Stimulated activated naive CD8-positive, alpha-beta T cell treated with anti-CD3 and anti-CD28 coated beads, Interleukin-15, Interleukin-2, amounts not matched to agents 100 ng/mL and 50 ng/mL, for 24 hours (primary cell): ENCODE measurements around the gene CHL1.
"Not testable (repeated sequence)": the region's sequence is repeated elsewhere in the genome, so short reads cannot be mapped to it uniquely, and the experiment has no call there.

Source experiments
- H3K27ac Mint-ChIP-seq: one replicate; pipeline ENCODE4 v1.8.0; 2021; ENCODE audit warnings: mild to moderate bottlenecking, mixed read lengths
- H3K27me3 Mint-ChIP-seq: one replicate; pipeline ENCODE4 v1.8.0; 2021; ENCODE audit warnings: mixed read lengths
- H3K36me3 Mint-ChIP-seq: one replicate; pipeline ENCODE4 v1.8.0; 2021; ENCODE audit warnings: low read depth, mixed read lengths
- H3K4me1 Mint-ChIP-seq: one replicate; pipeline ENCODE4 v1.8.0; 2021; ENCODE audit warnings: low read depth, mixed read lengths
- H3K4me3 Mint-ChIP-seq: one replicate; pipeline ENCODE4 v1.8.0; 2021; ENCODE audit warnings: mild to moderate bottlenecking, mixed read lengths
- H3K9me3 Mint-ChIP-seq: one replicate; pipeline ENCODE4 v1.8.0; 2021; ENCODE audit warnings: mixed read lengths

CHL1 gene

DNA sequence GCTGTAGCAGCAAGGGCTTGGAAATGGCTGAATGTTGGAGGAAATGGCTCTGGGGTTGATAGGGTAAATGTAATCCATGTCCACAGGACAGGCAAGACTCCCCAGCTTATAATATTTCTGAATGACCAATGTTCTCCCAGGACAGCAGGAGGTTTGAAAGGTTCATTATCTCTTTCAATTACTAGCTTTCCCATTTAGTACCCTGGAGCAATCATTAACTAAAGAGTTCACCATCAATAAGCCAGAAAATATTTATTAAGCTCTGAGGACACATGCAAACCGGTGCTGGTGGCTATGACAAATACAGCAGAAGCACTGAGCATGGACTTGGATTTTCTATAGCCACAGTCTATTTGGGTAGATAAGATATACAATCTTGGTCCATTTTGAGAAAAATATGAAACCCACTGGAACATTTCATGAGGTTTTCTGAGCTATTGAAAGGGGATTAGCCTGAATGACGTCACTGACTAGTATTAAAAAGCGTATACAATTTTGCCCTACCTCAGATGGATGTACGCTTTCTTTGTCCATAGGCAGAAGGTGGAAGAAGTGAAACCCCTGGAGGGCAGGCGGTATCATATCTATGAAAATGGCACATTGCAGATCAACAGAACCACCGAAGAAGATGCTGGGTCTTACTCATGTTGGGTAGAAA, 166.2 kb downstream of the CHL1 start:
- H3K36me3 Mint-ChIP-seq = no peaks in the 10 kb centered on the region
- no peaks in the 10 kb centered on the region for H3K4me1 Mint-ChIP-seq
- H3K27me3 Mint-ChIP-seq = no peaks in the 10 kb centered on the region
- peaks cover 17% of the 10 kb centered on the region for H3K9me3 Mint-ChIP-seq
- H3K4me3 Mint-ChIP-seq = no peak overlapping the region
- no peak overlapping the region for H3K27ac Mint-ChIP-seq

DNA sequence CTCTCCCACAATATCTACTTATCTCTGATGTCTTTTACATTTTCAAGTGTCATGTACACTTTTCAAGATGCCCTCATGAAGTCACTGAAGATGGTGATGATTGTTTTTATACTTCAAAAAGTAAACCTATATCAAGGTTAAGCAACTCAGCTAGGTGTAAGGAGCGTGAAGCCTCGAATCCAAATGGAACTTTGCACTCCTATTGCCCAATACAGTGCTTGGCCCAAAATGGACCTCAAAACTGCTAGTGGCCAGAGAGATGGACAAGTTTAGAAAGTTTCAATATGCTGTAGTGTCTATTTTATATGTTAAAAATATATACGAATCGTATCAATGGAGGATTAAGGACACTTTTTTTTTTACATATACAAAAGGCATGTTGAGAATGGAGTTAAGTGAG, 167.7 kb downstream of the CHL1 start:
- Mint-ChIP-seq H3K4me1 (no peaks in the 10 kb centered on the region), H3K9me3 (peaks cover 21% of the 10 kb centered on the region), H3K4me3 (no peak overlapping the region), H3K27me3 (no peaks in the 10 kb centered on the region), H3K36me3 (no peaks in the 10 kb centered on the region), H3K27ac (no peak overlapping the region)

DNA sequence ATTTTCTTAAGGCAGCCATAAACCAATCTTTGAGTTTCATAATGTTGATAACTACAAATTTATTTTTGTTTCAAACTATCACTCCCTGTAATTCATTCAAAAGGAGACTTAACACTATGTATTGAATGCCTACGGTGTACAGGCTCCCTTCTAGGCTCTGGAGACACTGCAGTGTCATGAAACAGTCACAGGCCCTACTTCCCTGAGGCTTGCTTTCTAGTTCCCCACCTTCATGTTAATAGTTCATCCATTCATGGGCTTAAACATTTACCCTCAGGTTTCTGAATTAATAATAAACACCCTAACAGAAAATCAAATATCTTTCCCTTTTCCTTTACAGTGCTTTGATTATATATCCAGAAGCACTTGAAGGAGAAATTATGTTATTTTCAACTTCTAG, 168.7 kb downstream of the CHL1 start:
- Mint-ChIP-seq H3K4me1 (no peaks in the 10 kb centered on the region), H3K36me3 (no peaks in the 10 kb centered on the region), H3K27ac (no peak overlapping the region), H3K27me3 (no peaks in the 10 kb centered on the region), H3K9me3 (peaks cover 17% of the 10 kb centered on the region), H3K4me3 (no peak overlapping the region)

DNA sequence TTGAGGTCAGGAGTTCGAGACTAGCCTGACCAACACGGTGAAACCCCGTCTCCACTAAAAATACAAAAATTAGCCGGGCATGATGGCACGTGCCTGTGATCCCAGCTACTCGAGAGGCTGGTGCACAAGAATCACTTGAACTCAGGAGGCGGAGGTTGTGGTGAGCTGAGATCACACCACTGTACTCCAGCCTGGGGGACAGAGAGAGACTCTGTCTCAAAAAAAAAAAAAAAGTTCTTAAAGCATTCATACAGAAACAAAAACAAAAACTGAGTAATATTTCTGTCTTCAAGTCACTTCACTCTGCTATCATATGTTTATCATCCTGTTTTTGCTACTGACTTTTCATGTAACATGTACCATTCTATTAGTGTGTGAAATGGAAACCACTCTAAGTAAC, 169.7 kb downstream of the CHL1 start:
- H3K4me3 Mint-ChIP-seq, H3K36me3 Mint-ChIP-seq, H3K27ac Mint-ChIP-seq, H3K4me1 Mint-ChIP-seq, H3K27me3 Mint-ChIP-seq: not testable (repeated sequence)
- peaks cover 23% of the 10 kb centered on the region for H3K9me3 Mint-ChIP-seq

DNA sequence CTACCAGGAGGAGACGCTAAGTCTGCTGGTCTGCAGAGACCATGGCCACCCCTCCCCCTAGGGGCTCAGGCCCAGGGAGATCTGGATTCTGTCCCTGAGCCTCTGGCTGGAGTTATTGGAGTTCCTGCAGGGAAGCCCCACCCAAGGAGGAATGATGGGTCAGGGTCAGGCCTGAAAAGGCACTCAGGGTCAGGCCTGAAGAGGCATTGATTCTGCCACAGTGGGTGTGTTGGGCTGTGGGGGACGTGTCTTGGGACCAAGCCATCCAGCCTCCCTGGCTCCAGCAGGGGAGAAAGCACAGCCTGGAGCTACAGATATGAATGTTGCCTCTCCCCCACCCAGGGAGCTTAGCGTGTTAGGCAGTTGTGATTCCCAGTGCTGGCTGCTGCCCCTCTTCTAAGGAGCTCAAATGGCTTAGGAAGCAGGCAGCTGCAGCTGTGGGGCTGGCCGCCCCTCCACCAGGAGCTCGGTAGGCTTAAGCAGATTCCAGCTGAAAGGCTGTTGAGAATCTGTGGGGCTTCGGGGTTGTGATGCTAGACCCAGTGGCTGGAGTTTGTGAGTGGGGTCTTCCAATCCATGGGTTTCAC, 176.7 kb downstream of the CHL1 start:
- no peak overlapping the region for H3K4me3 Mint-ChIP-seq
- H3K27me3 Mint-ChIP-seq = no peaks in the 10 kb centered on the region
- H3K9me3 Mint-ChIP-seq = peaks cover 7% of the 10 kb centered on the region
- H3K4me1 Mint-ChIP-seq = no peaks in the 10 kb centered on the region
- no peak overlapping the region for H3K27ac Mint-ChIP-seq
- no peaks in the 10 kb centered on the region for H3K36me3 Mint-ChIP-seq

DNA sequence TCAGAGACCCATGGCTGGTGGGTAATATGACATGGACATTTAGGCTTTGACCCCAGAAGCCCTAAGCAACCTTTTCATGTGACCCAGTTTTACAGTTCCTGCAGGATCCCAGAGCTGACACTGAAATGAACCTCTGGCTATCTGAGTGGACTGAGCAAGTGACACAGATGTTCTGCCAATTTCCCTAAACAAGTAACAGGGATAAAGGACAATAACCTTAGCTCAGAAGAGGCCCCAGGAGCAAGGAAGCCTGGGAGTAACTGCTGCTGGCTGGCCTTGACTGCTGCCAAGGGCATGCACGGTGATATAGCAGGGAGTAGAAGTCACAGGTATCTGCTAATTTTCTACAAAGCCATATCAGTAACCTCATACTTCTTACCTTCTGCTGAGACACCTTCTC, 177.9 kb downstream of the CHL1 start:
- peaks cover 7% of the 10 kb centered on the region for H3K9me3 Mint-ChIP-seq
- H3K4me3 Mint-ChIP-seq = no peak overlapping the region
- no peaks in the 10 kb centered on the region for H3K4me1 Mint-ChIP-seq
- H3K27me3 Mint-ChIP-seq = no peaks in the 10 kb centered on the region
- H3K27ac Mint-ChIP-seq = no peak overlapping the region
- no peaks in the 10 kb centered on the region for H3K36me3 Mint-ChIP-seq

DNA sequence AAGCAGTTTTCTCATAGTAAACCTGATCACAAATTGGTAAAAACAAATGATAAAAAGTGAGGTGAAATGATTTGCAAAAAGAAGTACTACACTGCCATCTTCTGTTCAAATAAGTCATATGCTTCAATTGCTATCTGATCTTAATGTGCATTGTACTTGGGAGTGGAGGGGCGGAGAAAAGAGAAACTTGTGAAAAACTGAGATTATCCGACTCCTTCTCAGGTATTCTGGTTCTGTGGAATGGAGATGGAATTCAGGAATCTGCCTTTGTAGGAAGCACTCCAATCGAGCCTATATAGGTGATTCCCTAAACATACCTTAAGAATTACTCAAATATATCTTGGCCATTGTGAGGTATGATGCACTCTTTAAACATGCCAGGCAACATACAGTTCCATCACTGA, 180.6 kb downstream of the CHL1 start:
- no peak overlapping the region for H3K27ac Mint-ChIP-seq
- no peaks in the 10 kb centered on the region for H3K4me1 Mint-ChIP-seq
- no peaks in the 10 kb centered on the region for H3K9me3 Mint-ChIP-seq
- H3K36me3 Mint-ChIP-seq = no peaks in the 10 kb centered on the region
- no peaks in the 10 kb centered on the region for H3K27me3 Mint-ChIP-seq
- H3K4me3 Mint-ChIP-seq = no peak overlapping the region

DNA sequence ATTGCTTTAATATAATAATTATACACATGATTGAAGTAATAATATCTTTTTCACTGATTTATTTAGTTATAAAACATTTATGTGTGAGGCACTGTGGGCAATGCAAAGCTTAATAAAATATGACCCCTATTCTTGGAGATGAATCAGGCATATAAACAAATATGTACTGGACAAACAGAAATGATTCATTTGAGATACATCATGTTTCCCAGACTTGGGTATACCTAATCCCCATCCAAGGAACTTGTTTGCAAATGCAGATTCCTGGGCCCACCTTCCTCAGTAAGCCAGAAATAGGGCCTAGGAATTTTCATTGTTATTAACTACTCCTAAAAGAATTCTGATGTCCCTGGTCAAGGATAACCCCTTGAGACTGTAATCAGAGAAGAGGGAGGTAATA, 184.2 kb downstream of the CHL1 start:
- Mint-ChIP-seq H3K27ac (no peak overlapping the region), H3K4me1 (no peaks in the 10 kb centered on the region), H3K27me3 (no peaks in the 10 kb centered on the region), H3K9me3 (no peaks in the 10 kb centered on the region), H3K4me3 (no peak overlapping the region), H3K36me3 (no peaks in the 10 kb centered on the region)

DNA sequence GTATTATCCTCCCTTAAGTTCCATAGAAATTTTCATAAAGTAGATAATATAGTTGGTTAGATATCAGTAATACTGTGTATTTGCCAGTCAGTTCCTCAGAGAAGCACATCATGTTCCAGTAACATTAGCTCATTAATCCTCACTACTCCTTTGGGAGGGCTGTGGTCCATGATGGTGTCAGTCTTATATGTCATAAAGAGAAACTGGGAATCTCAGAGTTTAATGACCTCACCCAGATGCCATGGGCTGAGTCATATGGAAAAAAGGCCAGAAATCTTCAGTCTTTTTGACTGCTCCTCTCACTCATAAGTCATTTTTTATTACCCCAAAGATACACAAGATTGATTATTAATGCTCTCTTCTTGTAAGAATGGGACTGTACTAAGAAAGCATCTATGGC, 188.6 kb downstream of the CHL1 start:
- Mint-ChIP-seq H3K4me3 (no peak overlapping the region), H3K4me1 (no peaks in the 10 kb centered on the region), H3K27me3 (no peaks in the 10 kb centered on the region), H3K36me3 (no peaks in the 10 kb centered on the region), H3K27ac (no peak overlapping the region), H3K9me3 (no peaks in the 10 kb centered on the region)

DNA sequence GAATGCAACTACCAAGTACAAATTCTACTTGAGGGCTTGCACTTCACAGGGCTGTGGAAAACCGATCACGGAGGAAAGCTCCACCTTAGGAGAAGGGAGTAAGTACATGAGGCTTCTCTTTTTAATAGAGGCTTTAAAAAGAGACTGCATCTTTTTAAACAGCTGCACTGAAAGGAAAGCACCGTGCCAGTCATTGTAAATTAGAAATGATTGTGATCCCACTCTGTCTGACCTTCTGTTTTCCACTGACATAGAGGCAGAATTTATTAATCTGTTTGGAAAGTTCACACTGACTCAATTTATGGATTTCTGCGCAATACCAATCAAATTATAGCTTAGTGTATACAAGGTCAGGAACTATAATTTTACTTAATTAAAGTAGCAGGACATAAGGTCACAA, 198.2 kb downstream of the CHL1 start:
- H3K4me1 Mint-ChIP-seq = no peaks in the 10 kb centered on the region
- H3K27me3 Mint-ChIP-seq = no peaks in the 10 kb centered on the region
- no peak overlapping the region for H3K4me3 Mint-ChIP-seq
- H3K36me3 Mint-ChIP-seq = no peaks in the 10 kb centered on the region
- H3K27ac Mint-ChIP-seq = no peak overlapping the region
- H3K9me3 Mint-ChIP-seq = peaks cover 7% of the 10 kb centered on the region

DNA sequence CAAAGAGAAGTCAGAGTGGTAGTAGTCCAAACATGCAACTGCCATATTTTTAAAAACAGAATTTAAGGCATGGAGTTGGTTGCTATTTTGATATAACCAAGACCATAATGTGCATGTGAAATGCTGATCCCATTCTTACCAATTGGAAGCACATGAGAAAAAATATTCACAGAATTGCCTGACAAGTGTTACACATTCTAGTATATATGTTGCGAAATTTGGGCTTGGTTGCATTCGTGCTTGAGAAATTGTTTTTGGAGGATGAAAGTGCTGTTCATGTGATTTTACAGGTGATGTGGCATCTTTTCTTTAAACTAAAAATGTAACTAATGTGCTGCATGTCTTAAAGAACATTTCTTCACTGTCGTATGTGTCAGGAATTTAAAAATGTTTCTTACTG, 199.7 kb downstream of the CHL1 start:
- no peak overlapping the region for H3K4me3 Mint-ChIP-seq
- no peaks in the 10 kb centered on the region for H3K27me3 Mint-ChIP-seq
- H3K9me3 Mint-ChIP-seq = peaks cover 7% of the 10 kb centered on the region
- no peak overlapping the region for H3K27ac Mint-ChIP-seq
- H3K4me1 Mint-ChIP-seq = no peaks in the 10 kb centered on the region
- no peaks in the 10 kb centered on the region for H3K36me3 Mint-ChIP-seq

DNA sequence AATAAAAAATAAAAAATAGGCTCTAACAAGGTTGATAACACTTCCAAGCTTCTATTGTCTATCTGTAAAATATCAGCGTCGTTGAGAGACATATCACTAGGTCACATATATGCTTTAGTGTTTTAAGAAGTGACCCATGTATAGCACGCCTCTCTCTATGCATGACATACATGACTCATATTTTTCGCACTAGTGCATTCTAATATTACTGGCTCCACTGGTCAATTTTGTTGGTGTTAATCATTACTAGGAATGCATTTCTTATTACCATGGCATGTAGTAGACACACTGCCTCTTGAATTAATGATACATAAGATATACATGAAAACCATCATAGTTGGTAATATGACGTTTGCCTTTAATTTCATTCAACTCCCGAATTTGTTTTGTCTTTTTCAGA, 203.1 kb downstream of the CHL1 start:
- Mint-ChIP-seq H3K4me3 (no peak overlapping the region), H3K27ac (no peak overlapping the region), H3K27me3 (no peaks in the 10 kb centered on the region)

DNA sequence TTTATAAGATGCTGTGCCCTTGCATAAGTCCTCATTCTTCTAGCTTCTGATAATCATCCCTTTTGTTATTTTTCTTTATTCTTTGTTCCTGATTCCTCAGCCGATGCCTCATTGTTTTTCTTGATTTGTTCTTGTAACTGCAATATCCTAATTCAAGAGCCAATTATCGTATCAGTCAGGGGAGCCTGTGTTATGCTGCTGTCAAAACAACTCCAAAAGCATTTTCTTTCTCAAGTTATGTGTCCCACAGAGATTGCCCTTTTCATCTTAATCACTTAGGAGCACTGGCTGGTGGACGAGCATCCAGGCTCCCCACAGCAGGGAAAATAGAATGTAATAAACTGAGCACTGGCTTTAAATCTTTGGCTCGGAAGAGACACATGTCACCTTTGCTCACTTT, 207.3 kb downstream of the CHL1 start:
- Mint-ChIP-seq H3K9me3 (peaks cover under 1% of the 10 kb centered on the region), H3K27ac (no peak overlapping the region), H3K36me3 (no peaks in the 10 kb centered on the region), H3K4me1 (no peaks in the 10 kb centered on the region), H3K27me3 (no peaks in the 10 kb centered on the region), H3K4me3 (no peak overlapping the region)

More for the DNA sequence above, 203.1 kb downstream of the CHL1 start:
- Mint-ChIP-seq H3K4me1 (no peaks in the 10 kb centered on the region), H3K36me3 (no peaks in the 10 kb centered on the region), H3K9me3 (peaks cover 3% of the 10 kb centered on the region)

DNA sequence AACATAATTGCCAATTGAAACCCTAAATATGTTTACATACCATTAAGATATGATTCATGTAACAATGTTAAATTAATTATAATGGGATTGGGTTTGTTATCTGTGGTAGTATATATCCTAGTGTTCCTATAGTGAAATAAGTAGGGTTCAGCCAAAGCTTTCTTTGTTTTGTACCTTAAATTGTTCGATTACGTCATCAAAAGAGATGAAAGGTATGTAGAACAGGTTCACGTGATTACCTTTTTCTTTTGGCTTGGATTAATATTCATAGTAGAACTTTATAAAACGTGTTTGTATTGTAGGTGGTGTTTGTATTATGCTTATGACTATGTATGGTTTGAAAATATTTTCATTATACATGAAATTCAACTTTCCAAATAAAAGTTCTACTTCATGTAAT, 212.4 kb downstream of the CHL1 start:
- H3K9me3 Mint-ChIP-seq = no peaks in the 10 kb centered on the region
- H3K27ac Mint-ChIP-seq = no peak overlapping the region
- H3K27me3 Mint-ChIP-seq = peaks cover 3% of the 10 kb centered on the region
- H3K4me3 Mint-ChIP-seq = no peak overlapping the region
- H3K36me3 Mint-ChIP-seq = no peaks in the 10 kb centered on the region
- H3K4me1 Mint-ChIP-seq = no peaks in the 10 kb centered on the region

DNA sequence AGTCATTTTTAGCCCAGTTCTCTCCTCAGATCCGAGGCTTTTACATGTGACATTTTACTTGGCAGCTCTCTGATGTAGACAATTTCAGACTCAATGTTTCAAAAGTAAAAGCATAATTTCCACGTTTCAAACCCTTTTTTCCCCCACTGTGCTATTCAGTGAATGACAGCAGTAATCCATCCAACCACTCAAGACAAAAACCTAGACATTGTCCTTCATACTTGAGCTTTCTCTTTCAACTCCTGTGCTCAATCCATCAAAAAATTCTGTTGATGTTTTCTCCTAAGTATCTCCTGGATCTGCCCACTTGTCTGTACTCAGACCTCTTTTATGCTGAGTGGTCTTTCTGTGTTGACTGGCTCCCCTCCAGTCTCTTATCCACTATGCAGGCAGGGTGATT, 214.7 kb downstream of the CHL1 start:
- no peak overlapping the region for H3K27ac Mint-ChIP-seq
- no peaks in the 10 kb centered on the region for H3K4me1 Mint-ChIP-seq
- no peak overlapping the region for H3K4me3 Mint-ChIP-seq
- peaks cover 3% of the 10 kb centered on the region for H3K27me3 Mint-ChIP-seq
- H3K36me3 Mint-ChIP-seq = no peaks in the 10 kb centered on the region
- H3K9me3 Mint-ChIP-seq = no peaks in the 10 kb centered on the region

DNA sequence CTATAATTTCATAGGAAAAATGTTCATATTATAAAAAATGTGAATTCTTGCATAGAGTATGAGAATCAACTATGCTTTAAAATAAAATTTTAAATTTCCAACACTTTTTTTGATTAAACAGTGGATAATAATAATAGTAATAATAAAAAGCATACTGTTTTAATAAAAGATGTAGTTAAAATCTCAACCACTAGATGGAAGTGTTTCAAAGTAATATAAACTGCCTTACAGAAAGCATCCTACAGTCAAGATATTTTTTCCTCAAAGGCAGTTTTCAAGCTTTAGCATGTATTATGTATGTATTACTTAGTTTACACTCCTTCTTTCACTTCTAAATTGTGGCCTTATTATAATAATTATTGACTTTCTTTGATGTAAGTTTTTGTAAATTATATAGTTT, 217.5 kb downstream of the CHL1 start:
- Mint-ChIP-seq H3K4me1 (no peaks in the 10 kb centered on the region), H3K36me3 (no peaks in the 10 kb centered on the region), H3K27me3 (peaks cover 3% of the 10 kb centered on the region), H3K27ac (no peak overlapping the region), H3K4me3 (no peak overlapping the region), H3K9me3 (no peaks in the 10 kb centered on the region)
